G401 (cell line): ENCODE results near the gene MICALL2. TPM values are rescaled to one million over a fixed set of nuclear protein-coding genes. Genes with fewer than 3 reads are reported as not detected.

Source experiments
- DNase-seq: peaks from one replicate; pipeline ENCODE4 v3.0.0-alpha.2; 2015; ENCODE audit warnings: low spot score
- in situ Hi-C: cut with HindIII; loops from 2 replicates; pipeline ENCODE4 v1.10.0; 2016; ENCODE audit warnings: low sequenced_read_pairs, mixed read lengths
- total RNA-seq: library from RNA; depleted of rRNA; stranded (reverse); fragments of >200 nt; shearing (Covaris generic); gene quantifications from 2 replicates; pipeline ENCODE4 v1.2.3, GENCODE V29; 2014

The MICALL2 gene
- total RNA-seq, 1 experiment from 2014 or later = 13.0 TPM

DNA sequence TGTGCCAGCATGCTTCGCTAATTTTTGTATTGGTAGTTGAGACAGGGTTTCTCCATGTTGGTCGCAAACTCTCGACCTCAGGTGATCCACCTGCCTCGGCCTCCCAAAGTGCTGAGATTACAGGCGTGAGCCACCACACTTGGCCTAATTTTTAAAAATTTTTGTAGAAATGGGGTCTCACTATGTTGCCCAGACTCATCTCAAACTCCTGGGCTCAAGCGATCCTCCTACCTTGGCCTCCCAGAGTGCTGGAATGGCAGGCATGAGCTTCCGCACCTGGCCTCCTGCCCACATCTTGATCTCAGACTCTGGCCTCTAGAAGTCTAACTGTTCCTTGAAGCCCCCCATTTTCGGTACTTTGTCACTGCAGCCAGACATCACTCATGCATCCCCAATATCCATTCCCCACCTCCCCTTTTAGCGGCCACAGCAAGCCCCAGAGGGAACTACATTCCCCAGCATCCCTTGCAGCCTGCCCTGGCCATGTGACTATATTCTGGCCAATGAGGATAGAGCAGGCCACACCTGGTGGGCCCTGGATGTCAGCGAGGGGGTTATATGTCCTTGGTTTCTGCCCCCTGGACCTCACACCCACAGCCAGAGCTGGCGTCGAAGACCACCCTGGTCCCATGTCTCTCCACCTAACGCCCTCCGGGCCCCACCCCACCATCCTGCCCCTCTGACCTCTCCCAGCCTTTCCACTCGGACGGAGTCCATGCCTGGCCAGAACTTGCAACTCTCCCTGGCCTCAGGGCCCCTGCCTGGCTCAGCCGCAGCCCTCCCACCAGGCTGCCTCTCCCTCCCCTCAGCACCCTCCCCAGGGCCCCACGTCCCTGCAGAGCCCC lies 33.8 kb downstream of the MICALL2 start:
- no peak for DNase-seq
- in situ Hi-C loops = no loop called here

DNA sequence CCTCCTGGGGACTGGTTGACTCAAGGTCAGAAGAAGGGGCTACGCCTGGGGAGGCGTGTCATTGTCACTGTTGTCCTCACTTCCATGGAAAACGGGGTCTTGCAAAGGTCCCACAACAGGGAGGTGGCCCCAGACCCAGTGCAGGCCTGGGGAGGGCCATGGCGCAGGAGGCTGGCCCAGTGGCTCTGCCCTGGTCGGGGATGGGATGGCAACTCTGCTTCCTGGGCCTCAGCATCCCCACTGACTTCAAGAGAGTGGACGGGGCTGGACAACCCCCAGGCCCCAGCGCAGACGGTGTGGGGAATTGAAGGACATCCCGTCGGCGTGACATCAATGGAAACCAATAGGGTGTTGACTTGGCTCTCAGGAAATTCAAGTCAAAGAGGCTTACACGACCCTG lies 35.2 kb downstream of the MICALL2 start:
- in situ Hi-C loops = no loop called here
- no peak for DNase-seq

DNA sequence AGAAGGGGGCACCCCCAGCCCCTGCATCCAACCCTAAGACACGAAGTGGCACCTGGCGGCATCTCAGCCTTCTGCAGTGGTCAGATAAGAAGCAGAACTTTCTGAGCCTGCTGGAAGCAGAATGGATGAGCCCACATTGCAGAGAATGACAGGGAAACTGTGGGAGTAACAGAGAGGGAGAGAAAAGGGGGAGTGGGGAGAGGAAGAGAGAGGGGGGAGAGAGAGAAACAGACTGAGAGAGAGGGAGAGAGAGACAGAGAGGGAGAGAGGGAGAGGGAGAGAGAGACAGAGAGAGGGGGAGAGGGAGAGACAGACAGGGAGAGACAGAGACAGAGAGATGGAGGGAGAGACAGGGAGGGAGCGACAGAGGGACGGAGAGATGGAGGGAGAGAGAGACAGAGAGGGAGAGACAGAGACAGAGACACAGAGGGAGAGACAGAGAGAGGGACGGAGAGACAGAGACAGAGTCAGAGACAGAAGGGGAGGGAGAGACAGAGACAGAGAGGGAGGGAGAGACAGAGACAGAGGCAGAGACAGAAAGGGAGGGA lies 35.9 kb downstream of the MICALL2 start:
- DNase-seq = no peak
- in situ Hi-C loops = no loop called here

- no peak for DNase-seq
- in situ Hi-C loops = no loop called here
Observed at GRCh38 chr7:1422512-1423263, 36.6 kb downstream of the MICALL2 start.

DNA sequence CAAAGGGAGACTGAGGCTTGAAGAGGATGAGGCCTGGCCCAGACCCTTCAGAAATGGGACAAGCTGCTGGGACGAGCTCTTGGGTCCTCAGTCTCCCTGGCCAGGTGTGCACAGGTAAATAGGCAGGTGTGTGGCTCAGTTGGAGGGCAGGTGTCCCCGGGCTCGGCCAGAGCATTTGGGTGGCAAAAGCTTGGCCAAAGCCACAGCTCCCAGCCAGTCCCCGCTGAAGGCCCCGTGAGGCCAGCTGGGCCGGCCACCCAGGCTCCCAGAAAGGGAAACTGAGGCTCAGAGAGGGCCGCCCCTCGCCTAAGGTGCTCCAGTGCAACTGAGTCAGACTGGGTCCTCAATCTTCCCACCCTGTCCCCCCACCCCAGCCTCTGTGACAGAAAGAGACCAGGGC lies 37.3 kb downstream of the MICALL2 start:
- DNase-seq = no peak
- in situ Hi-C loops = no loop called here

- in situ Hi-C loops = no loop called here
- no peak for DNase-seq
Observed at GRCh38 chr7:1421020-1421790, 38.1 kb downstream of the MICALL2 start.

GRCh38 chr7:1419688-1420087 lies 39.6 kb downstream of the MICALL2 start:
- no peak for DNase-seq
- in situ Hi-C loops = no loop called here

- in situ Hi-C loops = no loop called here
- DNase-seq = no peak
Observed at GRCh38 chr7:1419310-1419634, 40.0 kb downstream of the MICALL2 start.

GRCh38 chr7:1418505-1419309 lies 40.6 kb downstream of the MICALL2 start:
- in situ Hi-C loops = no loop called here
- peak; percentile 53 for DNase-seq

DNA sequence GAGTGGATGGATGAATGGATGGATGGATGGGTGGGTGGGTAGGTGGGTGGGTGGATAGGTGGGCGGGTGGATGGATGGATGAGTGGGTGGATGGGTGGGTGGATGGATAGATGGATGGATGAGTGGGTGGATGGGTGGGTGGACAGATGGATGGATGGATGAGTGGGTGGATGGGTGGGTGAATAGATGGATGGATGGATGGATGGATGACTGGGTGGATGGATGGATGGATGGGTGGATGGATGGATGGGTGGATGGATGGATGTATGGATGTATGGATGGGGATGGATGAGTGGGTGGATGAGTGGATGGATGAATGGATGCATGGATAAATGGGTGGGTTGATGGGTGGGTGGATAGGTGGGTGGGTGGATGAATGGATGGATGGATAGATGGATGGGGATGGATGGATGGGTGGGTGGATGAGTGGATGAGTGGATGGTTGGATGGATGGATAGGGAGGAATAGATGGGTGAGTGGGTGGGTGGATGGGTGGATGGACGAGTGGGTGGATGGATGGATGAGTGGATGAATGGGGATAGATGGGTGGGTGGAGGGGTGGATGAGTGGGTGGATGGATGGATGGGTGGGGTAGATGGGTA lies 43.8 kb downstream of the MICALL2 start:
- no peak for DNase-seq
- in situ Hi-C loops = no loop called here

GRCh38 chr7:1413936-1414639 lies 45.2 kb downstream of the MICALL2 start:
- in situ Hi-C loops = no loop called here

GRCh38 chr7:1412322-1413261 lies 46.7 kb downstream of the MICALL2 start:
- in situ Hi-C loops = no loop called here
- DNase-seq = peak; percentile 91

More at GRCh38 chr7:1413936-1414639, 45.2 kb downstream of the MICALL2 start:
- DNase-seq = peak; percentile 85

DNA sequence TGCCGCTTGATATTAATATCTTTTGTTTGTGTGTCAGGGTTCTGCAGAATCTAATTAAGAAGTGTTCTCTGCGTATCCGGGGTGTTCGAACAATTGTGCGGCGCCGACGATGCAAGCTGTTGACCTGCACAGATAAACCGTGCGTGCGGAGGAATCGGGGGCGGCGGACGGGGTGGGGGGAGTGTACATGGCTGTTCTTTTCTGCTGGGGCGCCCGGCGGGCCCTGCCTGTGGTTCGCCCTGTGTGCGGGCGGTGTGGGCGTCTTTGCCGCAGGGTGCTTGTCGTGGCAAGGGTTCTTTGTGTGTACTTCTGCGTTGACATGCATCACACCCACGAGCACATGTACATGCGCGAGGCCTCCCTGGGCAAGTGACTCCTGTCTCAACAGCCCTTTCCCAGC lies 47.9 kb downstream of the MICALL2 start:
- in situ Hi-C loops = no loop called here
- DNase-seq = no peak

GRCh38 chr7:1410992-1411391 lies 48.3 kb downstream of the MICALL2 start:
- in situ Hi-C loops = no loop called here
- no peak for DNase-seq

- no peak for DNase-seq
- in situ Hi-C loops = no loop called here
Observed at GRCh38 chr7:1409555-1409954, 49.7 kb downstream of the MICALL2 start.

- DNase-seq = no peak
- in situ Hi-C loops = no loop called here
Observed at GRCh38 chr7:1408466-1408865, 50.8 kb downstream of the MICALL2 start.

DNA sequence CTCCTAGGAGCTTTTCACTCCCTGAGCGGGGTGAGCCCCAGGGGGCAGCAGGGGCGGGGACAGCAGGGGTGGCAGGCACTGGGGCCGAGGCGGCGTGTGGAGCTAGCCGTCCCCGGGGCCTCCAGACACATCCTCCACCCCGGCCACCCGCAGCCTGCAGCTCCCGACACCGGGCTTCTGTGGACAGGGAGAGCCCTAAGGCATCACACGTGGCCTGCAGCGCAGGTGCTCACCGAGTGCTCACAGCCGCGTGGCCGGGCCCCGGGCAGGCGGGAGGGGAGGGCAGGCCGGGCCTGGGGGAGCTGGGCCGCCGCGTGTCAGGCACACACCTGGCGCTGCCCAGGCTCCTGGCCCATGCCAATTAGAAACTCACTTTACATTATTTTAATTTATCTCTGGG lies 51.4 kb downstream of the MICALL2 start:
- no peak for DNase-seq
- in situ Hi-C loops = no loop called here
